ENCODE measurements around the gene ZMYM2.

Gene ZMYM2

GRCh38 chr13:20043207-20043925 is 84.8 kb downstream of the ZMYM2 start:
- TF ChIP-seq TEAD4 (IDR thresholded peaks at IDR 0.05) (no peak), RAD21 (IDR thresholded peaks at IDR 0.05; ENCODE audit: low read depth) (no peak), EGR1 (IDR thresholded peaks at IDR 0.05) (no peak), EP300 (IDR thresholded peaks at IDR 0.05; ENCODE audit: borderline replicate concordance) (no peak), REST (IDR thresholded peaks at IDR 0.05; ENCODE audit: low read depth) (no peak), TAF1 (IDR thresholded peaks at IDR 0.05; ENCODE audit: low read depth) (no peak), FOXM1 (IDR thresholded peaks at IDR 0.05; ENCODE audit: borderline replicate concordance, low read depth) (no peak), ZBTB7A (IDR thresholded peaks at IDR 0.05; ENCODE audit: low read depth) (no peak), NFIC (IDR thresholded peaks at IDR 0.05) (no peak), YY1 (IDR thresholded peaks at IDR 0.05; ENCODE audit: low read depth) (no peak), USF1 (IDR thresholded peaks at IDR 0.05) (no peak)

GRCh38 chr13:20044086-20044485 is 85.6 kb downstream of the ZMYM2 start:
- TF ChIP-seq MAX (IDR thresholded peaks at IDR 0.05) (no peak), RAD21 (IDR thresholded peaks at IDR 0.05; ENCODE audit: low read depth) (no peak), EP300 (IDR thresholded peaks at IDR 0.05; ENCODE audit: borderline replicate concordance) (no peak), TEAD4 (IDR thresholded peaks at IDR 0.05) (no peak), TCF12 (IDR thresholded peaks at IDR 0.05; ENCODE audit: low read depth) (no peak), USF1 (IDR thresholded peaks at IDR 0.05) (no peak)

- TF ChIP-seq NFIC (IDR thresholded peaks at IDR 0.05) (no peak), RAD21 (IDR thresholded peaks at IDR 0.05; ENCODE audit: low read depth) (no peak), TEAD4 (IDR thresholded peaks at IDR 0.05) (no peak), USF1 (IDR thresholded peaks at IDR 0.05) (no peak), MAX (IDR thresholded peaks at IDR 0.05) (no peak), EGR1 (IDR thresholded peaks at IDR 0.05) (no peak), FOXM1 (IDR thresholded peaks at IDR 0.05; ENCODE audit: borderline replicate concordance, low read depth) (no peak), TAF1 (IDR thresholded peaks at IDR 0.05; ENCODE audit: low read depth) (no peak), CREB1 (IDR thresholded peaks at IDR 0.05; ENCODE audit: low read depth) (no peak), YY1 (IDR thresholded peaks at IDR 0.05; ENCODE audit: low read depth) (no peak), REST (IDR thresholded peaks at IDR 0.05; ENCODE audit: low read depth) (no peak), CEBPB (IDR thresholded peaks at IDR 0.05) (no peak), TCF12 (IDR thresholded peaks at IDR 0.05; ENCODE audit: low read depth) (no peak), ZBTB7A (IDR thresholded peaks at IDR 0.05; ENCODE audit: low read depth) (no peak), EP300 (IDR thresholded peaks at IDR 0.05; ENCODE audit: borderline replicate concordance) (no peak)
These were observed 87.5 kb downstream of the ZMYM2 start for GRCh38 chr13:20045950-20046548.

GRCh38 chr13:20049558-20050473 is 91.3 kb downstream of the ZMYM2 start:
- no peak for TF ChIP-seq YY1 (IDR thresholded peaks at IDR 0.05; ENCODE audit: low read depth)
- no peak for TF ChIP-seq USF1 (IDR thresholded peaks at IDR 0.05)
- no peak for TF ChIP-seq TAF1 (IDR thresholded peaks at IDR 0.05; ENCODE audit: low read depth)
- no peak for TF ChIP-seq EGR1 (IDR thresholded peaks at IDR 0.05)
- no peak for TF ChIP-seq CREB1 (IDR thresholded peaks at IDR 0.05; ENCODE audit: low read depth)
- no peak for TF ChIP-seq REST (IDR thresholded peaks at IDR 0.05; ENCODE audit: low read depth)
- TF ChIP-seq MAX (IDR thresholded peaks at IDR 0.05): no peak
